ENCODE results near the gene PTPRG.

Gene PTPRG

GRCh38 chr3:61789861-61790260 lies 228.5 kb downstream of the PTPRG start:
- in situ Hi-C loops (cut with MboI; ENCODE audit: low sequenced_read_pairs), result no loop called here

- in situ Hi-C loops (cut with MboI; ENCODE audit: low sequenced_read_pairs), result no loop called here
Observed at GRCh38 chr3:61790411-61790810, 229.0 kb downstream of the PTPRG start.

DNA sequence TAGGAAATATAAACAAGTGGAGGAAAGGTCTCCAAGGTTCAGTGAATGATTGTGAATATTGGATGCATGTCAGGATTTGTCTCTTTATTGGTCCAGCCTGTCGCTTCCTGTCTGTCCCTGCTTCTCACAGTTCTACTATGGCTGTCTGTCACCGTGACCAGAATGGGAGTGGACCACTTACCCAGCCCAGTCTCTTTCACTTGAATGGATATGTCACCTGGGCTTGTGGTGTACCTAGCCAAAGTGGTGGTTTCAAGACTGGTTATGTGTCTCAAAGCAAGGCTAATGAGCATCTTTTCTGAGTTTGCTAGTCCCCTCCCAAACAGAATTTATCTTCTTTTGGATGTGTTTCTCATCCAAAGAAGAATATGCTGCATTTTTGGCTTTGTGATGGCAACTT lies 231.7 kb downstream of the PTPRG start:
- in situ Hi-C loops (cut with MboI; ENCODE audit: low sequenced_read_pairs), result no loop called here

DNA sequence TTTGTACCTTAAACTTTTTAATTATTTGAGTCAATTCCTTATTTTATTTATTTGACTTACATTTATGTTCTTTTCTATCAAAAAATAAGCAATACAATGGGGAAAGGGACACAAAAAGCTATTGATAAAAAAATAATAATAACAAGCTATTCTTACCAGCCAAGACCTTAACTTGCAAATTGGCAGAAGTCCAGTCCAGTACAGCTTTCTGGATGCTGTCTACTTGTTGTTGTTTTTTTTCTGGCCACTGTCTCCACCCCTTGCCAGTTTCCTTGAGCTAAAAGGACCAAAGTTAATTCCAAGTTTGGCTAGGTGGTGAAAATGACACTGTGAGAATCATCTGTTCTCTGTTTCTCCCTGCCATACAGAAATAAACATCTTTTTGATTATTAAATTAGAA lies 232.2 kb downstream of the PTPRG start:
- in situ Hi-C loops (cut with MboI; ENCODE audit: low sequenced_read_pairs), result no loop called here

GRCh38 chr3:61794341-61794740 lies 233.0 kb downstream of the PTPRG start:
- in situ Hi-C loops (cut with MboI; ENCODE audit: low sequenced_read_pairs), result no loop called here

GRCh38 chr3:61794961-61795360 lies 233.6 kb downstream of the PTPRG start:
- in situ Hi-C loops (cut with MboI; ENCODE audit: low sequenced_read_pairs), result no loop called here

GRCh38 chr3:61796088-61796680 lies 234.8 kb downstream of the PTPRG start:
- in situ Hi-C loops (cut with MboI; ENCODE audit: low sequenced_read_pairs), result no loop called here

- in situ Hi-C loops (cut with MboI; ENCODE audit: low sequenced_read_pairs), result no loop called here
Observed at GRCh38 chr3:61796911-61797310, 235.5 kb downstream of the PTPRG start.

- in situ Hi-C loops (cut with MboI; ENCODE audit: low sequenced_read_pairs), result no loop called here
Observed at GRCh38 chr3:61802772-61803171, 241.4 kb downstream of the PTPRG start.

DNA sequence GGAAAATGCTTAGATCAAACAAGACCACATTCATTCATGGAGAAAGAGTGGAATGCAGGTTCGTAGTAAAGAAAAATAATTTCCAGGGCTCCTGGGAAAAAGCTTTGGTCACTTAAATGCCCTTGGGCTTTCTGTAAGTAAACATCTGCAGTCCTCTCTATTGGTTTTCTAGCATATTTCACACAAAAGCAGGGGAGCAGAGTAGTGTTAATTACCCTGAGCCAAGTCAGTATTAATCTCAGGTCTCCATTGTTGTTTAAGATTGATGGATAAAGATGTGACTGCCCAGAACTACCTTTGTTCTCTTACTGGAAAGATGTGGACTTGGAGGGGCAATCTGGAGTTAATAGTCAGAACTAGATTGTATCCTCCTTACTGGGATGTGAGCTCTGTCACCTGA lies 242.6 kb downstream of the PTPRG start:
- in situ Hi-C loops (cut with MboI; ENCODE audit: low sequenced_read_pairs), result no loop called here

GRCh38 chr3:61804782-61805181 lies 243.4 kb downstream of the PTPRG start:
- in situ Hi-C loops (cut with MboI; ENCODE audit: low sequenced_read_pairs), result no loop called here

DNA sequence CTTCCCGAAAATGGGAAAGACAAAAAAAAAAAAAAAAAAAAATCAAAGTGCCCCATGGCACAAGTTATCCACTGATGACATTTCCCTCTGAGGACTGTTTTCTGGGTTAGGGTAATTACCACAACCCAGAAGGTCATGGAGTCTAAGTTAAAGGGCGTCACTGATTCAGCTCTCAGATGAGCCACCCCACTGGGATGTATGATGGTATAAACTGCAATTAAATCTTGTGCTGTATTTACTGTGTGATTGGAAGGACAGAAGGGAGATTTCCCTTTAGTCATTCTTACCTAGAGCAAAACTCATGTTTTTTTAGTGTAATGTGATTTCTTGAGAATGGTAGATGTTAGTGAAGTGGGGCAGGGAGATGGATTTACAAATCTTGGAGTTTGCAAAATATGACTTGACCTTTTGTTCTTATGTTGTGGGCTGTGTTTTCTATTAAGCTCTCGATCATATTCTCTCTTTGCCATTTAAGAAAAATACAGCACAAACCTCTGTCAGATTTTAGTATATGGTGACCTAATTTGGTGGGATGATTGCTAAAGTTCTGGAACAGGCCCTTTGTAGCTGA lies 244.2 kb downstream of the PTPRG start:
- in situ Hi-C loops (cut with MboI; ENCODE audit: low sequenced_read_pairs), result no loop called here

DNA sequence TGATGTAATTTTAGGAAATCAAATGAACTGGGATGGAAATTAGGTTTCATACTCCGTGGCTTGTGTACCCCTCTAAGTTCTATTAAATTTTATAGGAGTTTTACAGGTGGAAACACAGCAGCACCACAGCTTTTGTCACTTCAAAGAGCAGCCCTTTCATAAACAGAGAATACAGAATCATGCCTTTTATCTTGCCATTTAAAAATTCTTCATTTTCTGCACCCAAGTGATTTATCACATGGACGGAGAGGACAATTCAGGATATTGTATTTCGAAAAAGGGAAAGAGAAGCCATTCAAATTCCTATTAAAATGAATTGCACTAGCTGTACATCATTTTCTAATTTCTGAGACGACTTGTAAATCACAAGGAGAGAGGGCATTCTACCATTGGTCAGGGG lies 245.4 kb downstream of the PTPRG start:
- in situ Hi-C loops (cut with MboI; ENCODE audit: low sequenced_read_pairs), result no loop called here

DNA sequence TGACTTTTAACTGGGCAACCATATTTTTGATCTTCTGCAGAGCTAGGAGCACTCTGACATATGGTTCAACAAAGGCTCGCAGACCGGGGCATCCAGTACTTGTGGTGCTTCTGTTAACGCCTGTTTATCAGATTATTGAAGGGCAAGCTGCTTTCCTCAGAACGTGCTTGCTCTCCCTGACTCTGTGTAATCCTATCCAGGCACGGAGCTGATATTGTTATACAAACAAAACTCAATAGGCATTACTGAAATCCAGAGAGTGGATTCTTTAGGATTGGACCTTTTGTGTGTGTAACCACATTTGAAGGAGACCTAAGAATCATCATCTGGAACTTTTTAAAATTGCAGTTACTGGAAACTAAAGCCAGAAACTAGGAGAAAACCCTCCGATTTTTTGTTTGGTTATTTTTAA lies 246.5 kb downstream of the PTPRG start:
- in situ Hi-C loops (cut with MboI; ENCODE audit: low sequenced_read_pairs), result no loop called here

- in situ Hi-C loops (cut with MboI; ENCODE audit: low sequenced_read_pairs), result no loop called here
Observed at GRCh38 chr3:61808526-61808925, 247.2 kb downstream of the PTPRG start.

DNA sequence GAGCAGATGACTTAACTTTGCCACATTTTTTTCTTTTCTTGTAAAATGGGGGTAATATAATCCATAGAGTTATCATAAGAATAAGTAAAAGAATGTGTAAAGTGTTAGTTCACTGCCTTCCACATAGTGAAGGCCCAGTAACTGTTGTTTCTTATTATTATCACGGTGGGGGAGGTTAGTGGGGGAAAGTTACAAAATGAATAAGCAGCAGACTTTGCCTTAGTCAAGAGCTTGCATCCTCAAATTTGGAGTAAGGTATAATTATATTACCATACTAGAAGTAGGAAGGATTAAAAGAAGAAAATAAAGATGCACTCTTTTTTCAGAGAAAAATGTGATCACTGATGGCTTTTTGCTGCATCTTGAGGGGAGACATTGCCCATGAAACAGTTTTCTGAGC lies 247.6 kb downstream of the PTPRG start:
- in situ Hi-C loops (cut with MboI; ENCODE audit: low sequenced_read_pairs), result no loop called here

- in situ Hi-C loops (cut with MboI; ENCODE audit: low sequenced_read_pairs), result no loop called here
Observed at GRCh38 chr3:61809879-61810278, 248.5 kb downstream of the PTPRG start.

DNA sequence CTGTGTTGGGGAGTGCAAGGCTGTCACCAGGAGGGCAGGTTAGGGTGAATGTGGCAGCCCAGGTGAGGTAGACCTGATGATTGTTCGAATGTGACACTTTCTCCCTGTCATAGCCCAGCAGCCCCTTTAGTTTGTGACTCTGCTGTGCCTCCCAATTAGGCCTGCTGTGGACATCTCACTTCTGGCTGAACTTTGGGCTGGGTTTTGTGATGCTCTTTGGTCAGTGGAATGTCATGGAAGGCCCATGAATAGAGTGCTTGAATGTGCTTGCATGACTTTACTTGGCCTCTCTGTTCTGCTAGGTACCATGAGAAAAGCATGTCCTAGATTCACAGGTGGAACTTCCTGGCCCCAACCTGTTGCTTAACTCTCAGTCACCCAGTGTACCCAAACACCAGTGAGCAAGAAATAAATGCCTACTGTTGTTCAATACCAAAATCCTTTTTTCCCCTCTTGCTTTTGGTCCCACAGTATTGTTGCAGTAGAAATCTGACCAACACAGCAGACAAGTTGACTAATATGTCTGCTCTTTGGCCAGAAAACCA lies 249.7 kb downstream of the PTPRG start:
- in situ Hi-C loops (cut with MboI; ENCODE audit: low sequenced_read_pairs), result no loop called here

GRCh38 chr3:61811652-61812051 lies 250.3 kb downstream of the PTPRG start:
- in situ Hi-C loops (cut with MboI; ENCODE audit: low sequenced_read_pairs), result no loop called here

GRCh38 chr3:61812085-61812484 lies 250.7 kb downstream of the PTPRG start:
- in situ Hi-C loops (cut with MboI; ENCODE audit: low sequenced_read_pairs), result no loop called here

GRCh38 chr3:61812517-61812916 lies 251.1 kb downstream of the PTPRG start:
- in situ Hi-C loops (cut with MboI; ENCODE audit: low sequenced_read_pairs), result no loop called here

DNA sequence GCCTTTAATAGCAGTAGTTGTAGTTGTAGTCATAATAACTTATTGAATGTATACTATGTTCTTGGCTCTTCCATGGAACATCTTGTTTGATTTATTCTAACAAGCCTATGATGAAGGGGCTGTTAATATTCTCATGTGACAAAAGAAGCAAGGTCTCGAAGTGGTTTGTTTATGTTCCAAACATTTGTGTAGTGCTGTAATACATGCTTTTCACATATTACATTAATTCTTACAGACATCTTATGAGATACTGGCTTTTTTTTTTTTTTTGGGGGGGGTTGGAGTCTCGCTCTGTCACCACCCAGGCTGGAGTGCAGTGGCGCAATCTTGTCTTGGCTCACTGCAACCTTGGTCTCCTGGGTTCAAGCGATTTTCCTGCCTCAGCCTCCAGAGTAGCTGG lies 252.3 kb downstream of the PTPRG start:
- in situ Hi-C loops (cut with MboI; ENCODE audit: low sequenced_read_pairs), result no loop called here

GRCh38 chr3:61814674-61815073 lies 253.3 kb downstream of the PTPRG start:
- in situ Hi-C loops (cut with MboI; ENCODE audit: low sequenced_read_pairs), result no loop called here
